K562 (cell line): ENCODE data around the gene STK11. TPM values are rescaled to one million over a fixed set of nuclear protein-coding genes. Genes with fewer than 3 reads are reported as not detected.

ENCODE experiments used
- ATAC-seq: fragments of 200-7000 bp; cut with Tn5 transposase; 3 replicates; pipeline ENCODE4 v1.9.1; 2020; ENCODE audit warnings: moderate library complexity
- BruUV-seq: library from RNA; stranded (reverse); fragments of 400-500 nt; replicated peaks from 2 replicates; lab custom pipeline; 2021; lab: Mats Ljungman, UMichigan
- CTCF ChIA-PET: fragments of 300-600 bp; formaldehyde crosslinking; extraction: SDS; loops from one replicate; lab custom pipeline; 2021; ENCODE audit warnings: low intra/inter-chr PET ratio; lab: Yijun Ruan, JAX
- POLR2A ChIA-PET: fragments of 300-600, 350-650 bp; sonication (Branson Sonifier 250); formaldehyde crosslinking; extraction: SDS; loops from one replicate; lab custom pipeline; 2021; ENCODE audit warnings: antibody characterized with exemption, inconsistent platforms; lab: Yijun Ruan, JAX
- DNase-seq, 4 experiments: peaks; one replicate each; pipeline versions ENCODE4 v3.0.0 to v3.0.0-alpha.2; 2011 to 2018; ENCODE audit warnings: low spot score in 3 of 4, mixed read lengths in 3 of 4; ENCODE audit errors: extremely low read depth in 1 of 4
- FAIRE-seq: peaks from 2 replicates; lab custom pipeline; 2011; peaks lifted over from hg19 to GRCh38; lab: Jason Lieb, UNC
- H2AFZ ChIP-seq: 2 replicates; pipeline ENCODE4 v1.6.0; 2011; ENCODE audit warnings: low read depth, low read length, control low read depth, inconsistent platforms
- H3K27ac ChIP-seq: fragments of 200-600 bp; 3 replicates; pipeline ENCODE4 v1.8.0; 2011; ENCODE audit warnings: low read depth, mild to moderate bottlenecking, control low read depth, inconsistent platforms, low read length, moderate library complexity, mixed read lengths; ENCODE audit errors: extremely low read depth
- H3K27me3 ChIP-seq, 2 experiments: fragments of 300-600 bp in 1 of 2; 2 replicates in 1 of 2; 3 replicates in 1 of 2; pipeline versions ENCODE4 v1.6.0 to v1.8.0; 2011; ENCODE audit warnings: inconsistent platforms in 2 of 2, low read length in 2 of 2, mild to moderate bottlenecking in 1 of 2, mixed read lengths in 1 of 2, moderate library complexity in 1 of 2; ENCODE audit not compliant: control insufficient read depth in 2 of 2, insufficient read depth in 2 of 2
- H3K36me3 ChIP-seq: fragments of 300-600 bp; 3 replicates; pipeline ENCODE4 v1.8.0; 2011; ENCODE audit warnings: mild to moderate bottlenecking, low read length, inconsistent platforms; ENCODE audit not compliant: control insufficient read depth, insufficient read depth
- H3K4me1 ChIP-seq, 2 experiments: fragments of 200-600 bp in 1 of 2; replicated peaks in 1 of 2; 2 replicates in 1 of 2; 3 replicates in 1 of 2; pipeline versions ENCODE4 v1.5.1 to v1.8.0; 2011; ENCODE audit warnings: inconsistent platforms in 2 of 2, low read length in 2 of 2, mild to moderate bottlenecking in 1 of 2, mixed read lengths in 1 of 2, moderate library complexity in 1 of 2; ENCODE audit not compliant: control insufficient read depth in 2 of 2, insufficient read depth in 2 of 2
- H3K4me2 ChIP-seq: 2 replicates; pipeline ENCODE4 v1.6.1; 2011; ENCODE audit warnings: low read length, control low read depth, inconsistent platforms, mixed read lengths; ENCODE audit not compliant: insufficient read depth
- H3K4me3 ChIP-seq: fragments of 200-600 bp; sonication (generic), shearing (Covaris generic); 2 replicates; pipeline ENCODE4 v1.5.1; 2016; ENCODE audit warnings: control low read depth, inconsistent platforms
- H3K79me2 ChIP-seq: fragments of 200-600 bp; 3 replicates; pipeline ENCODE4 v1.8.0; 2011; ENCODE audit warnings: low read length, inconsistent platforms; ENCODE audit not compliant: control insufficient read depth, insufficient read depth
- H3K9ac ChIP-seq, 2 experiments: 2 replicates each; pipeline versions ENCODE4 v1.6.0 to v1.6.1; 2011; ENCODE audit warnings: low read depth in 2 of 2, low read length in 2 of 2, control low read depth in 1 of 2, inconsistent platforms in 1 of 2, mild to moderate bottlenecking in 1 of 2, mixed read lengths in 1 of 2; ENCODE audit not compliant: insufficient read depth in 1 of 2
- H3K9me1 ChIP-seq: one replicate; pipeline ENCODE4 v1.6.0; 2011; ENCODE audit warnings: inconsistent platforms, mild to moderate bottlenecking, low read length, moderate library complexity; ENCODE audit not compliant: control insufficient read depth, insufficient read depth
- H3K9me3 ChIP-seq: replicated peaks from 2 replicates; pipeline ENCODE4 v1.5.1; 2011; ENCODE audit warnings: low read depth, low read length, inconsistent platforms; ENCODE audit not compliant: control insufficient read depth, insufficient read depth
- H4K20me1 ChIP-seq: replicated peaks from 2 replicates; pipeline ENCODE4 v1.6.1; 2011; ENCODE audit warnings: low read length, inconsistent platforms, mixed read lengths; ENCODE audit not compliant: control insufficient read depth, insufficient read depth
- HBP1 ChIP-seq: fragments of 450-650 bp; formaldehyde crosslinking; IDR thresholded peaks from 2 replicates; pipeline ENCODE4 v1.4.0; 2022; ENCODE audit warnings: missing genetic modification characterization
- HINFP ChIP-seq: fragments of 450-650 bp; conservative IDR thresholded peaks from 2 replicates; pipeline ENCODE4 v1.6.1; 2016; ENCODE audit warnings: missing genetic modification characterization, low read depth, mild to moderate bottlenecking, control low read depth, missing compliant biosample characterization
- MCM5 ChIP-seq: fragments of 450-650 bp; IDR thresholded peaks from 2 replicates; pipeline ENCODE4 v1.6.1; 2016; ENCODE audit warnings: low read depth
- MYNN ChIP-seq, 2 experiments: sonication (generic); formaldehyde crosslinking in 1 of 2; IDR thresholded peaks; 2 replicates each; pipeline versions ENCODE4 v1.5.0 to v1.6.1; 2016 to 2020; ENCODE audit warnings: antibody characterized with exemption in 1 of 2, missing genetic modification reagents in 1 of 2
- NCOR1 ChIP-seq: fragments of 450-650 bp; IDR thresholded peaks from 2 replicates; pipeline ENCODE4 v1.6.1; 2016; ENCODE audit warnings: mild to moderate bottlenecking, moderate library complexity
- PCBP1 ChIP-seq: fragments of 200-400 bp; formaldehyde crosslinking; IDR thresholded peaks from 2 replicates; pipeline ENCODE4 v1.6.1; 2018; ENCODE audit warnings: mild to moderate bottlenecking, low read depth, low read length; ENCODE audit not compliant: poor library complexity, severe bottlenecking
- STAG1 ChIP-seq: sonication (generic); formaldehyde crosslinking; IDR thresholded peaks from 2 replicates; pipeline ENCODE4 v1.5.0; 2020; ENCODE audit warnings: missing genetic modification reagents, borderline replicate concordance
- TAF1 ChIP-seq: IDR thresholded peaks from 2 replicates; pipeline ENCODE4 v1.6.1; 2011; ENCODE audit warnings: mild to moderate bottlenecking, low read length, moderate library complexity; ENCODE audit not compliant: insufficient read depth, control insufficient read depth, severe bottlenecking; ENCODE audit errors: extremely low read depth
- YY1 ChIP-seq, 3 experiments: IDR thresholded peaks; 2 replicates each; pipeline ENCODE4 v1.6.1; 2011; ENCODE audit warnings: low read length in 2 of 3, mild to moderate bottlenecking in 2 of 3, moderate library complexity in 2 of 3, borderline replicate concordance in 1 of 3, control low read depth in 1 of 3, low read depth in 1 of 3; ENCODE audit not compliant: insufficient read depth in 3 of 3, insufficient replicate concordance in 2 of 3, control insufficient read depth in 1 of 3, insufficient read length in 1 of 3; ENCODE audit errors: extremely low read depth in 1 of 3
- ZBTB2 ChIP-seq: fragments of 450-650 bp; IDR thresholded peaks from 2 replicates; pipeline ENCODE4 v1.6.1; 2016; ENCODE audit warnings: antibody characterized with exemption
- ZFP1 ChIP-seq: fragments of 450-650 bp; formaldehyde crosslinking; IDR thresholded peaks from 2 replicates; pipeline ENCODE4 v1.4.0; 2020; ENCODE audit warnings: mild to moderate bottlenecking, mixed read lengths
- ZNF3 ChIP-seq: fragments of 250-450 bp; sonication (Bioruptor Pico); IDR thresholded peaks from 2 replicates; pipeline ENCODE4 v1.5.0; 2021; ENCODE audit warnings: mild to moderate bottlenecking, moderate library complexity
- WGBS: fragments of 100-300 bp; shearing (Covaris generic); methylation state at CpG from one replicate; pipeline ENCODE4 v1.1.6; 2016; ENCODE audit warnings: low coverage, mixed read lengths; ENCODE audit not compliant: insufficient coverage; ENCODE audit errors: missing lambda C conversion rate; 5-methylcytosine and 5-hydroxymethylcytosine counted together
- in situ Hi-C: fragments of 300-500 bp; cut with MboI; formaldehyde crosslinking; loops from 4 replicates; pipeline ENCODE4 v1.15.0; 2018; ENCODE audit warnings: inconsistent platforms, mixed read lengths
- intact Hi-C: fragments of 100-400 bp; cut with micrococcal nuclease; formaldehyde crosslinking; loops from 2 replicates; pipeline ENCODE4 v1.14.2; 2022
- polyA plus RNA-seq, 8 experiments: library from polyadenylated mRNA; depleted of rRNA in 4 of 8; stranded (reverse) in 5 of 8; unstranded in 3 of 8; fragments of >200 nt; fragmentation: Nextera tagmentation in 2 of 8; fragmentation: Illumina TruSeq in 1 of 8; extraction: Ambion mirVana in 2 of 8; extraction: Trizol in 1 of 8; gene quantifications; 2 replicates each; pipeline versions ENCODE4 v1.2.1 to v1.2.3, GENCODE V29; 2011 to 2014; ENCODE audit warnings: inconsistent platforms in 1 of 8, missing spikeins in 1 of 8
- total RNA-seq, 7 experiments: library from RNA; depleted of rRNA in 6 of 7; stranded (reverse); fragments of >200 nt in 6 of 7; fragmentation: Illumina TruSeq in 2 of 7; extraction: Trizol in 2 of 7; gene quantifications; 2 replicates each; pipeline versions ENCODE4 v1.2.1 to v1.2.3, GENCODE V29; 2011 to 2021; ENCODE audit warnings: low replicate concordance in 1 of 7

STK11 gene
- total and polyA plus RNA-seq, 9 of the 15 experiments (the other 6 are each of a cell fraction or from before 2014, with no cell fraction given): 0.15 to 96.5 (median 31.7) TPM

- no peak for TF ChIP-seq TAF1
- TF ChIP-seq ZFP1 (CRISPR knock-in tag): no peak
- TF ChIP-seq ZBTB2: peak; percentile 42; the same call in 1 of the 2 replicates
These were observed 59.4 kb downstream of the STK11 start (continued) for GRCh38 chr19:1264801-1265614.

- ATAC-seq: no peak
- Histone ChIP-seq H3K4me3 (peak overlapping the region; percentile 59), H3K79me2 (peaks cover 29% of the 10 kb centered on the region), H4K20me1 (peaks cover 9% of the 10 kb centered on the region), H2AFZ (peak overlapping the region; percentile 80), H3K4me2 (peak overlapping the region; percentile 76), H3K27ac (peak overlapping the region; percentile 58; the same call in 2 of the 3 replicates), H3K27me3 (no peaks in the 10 kb centered on the region), H3K9me3 (no peaks in the 10 kb centered on the region), H3K36me3 (peaks cover 10% of the 10 kb centered on the region; the same call in 2 of the 3 replicates), H3K9ac (peak overlapping the region; percentile 36 to 87; a peak in 3 of 4 replicates), H3K4me1 (peaks cover 55 to 94% of the 10 kb centered on the region in 2 experiments), H3K9me1 (no peaks in the 10 kb centered on the region)
- ChIA-PET CTCF (interaction anchor here (1.3 to 3.3 kb wide), 2 partner anchors 13 to 22 kb away, joined by 5 to 51 read pairs; no protein-coding TSS in a partner anchor), POLR2A (interaction anchor here (0.6 to 2.3 kb wide), 4 partner anchors 9 to 267 kb away, joined by 3 to 11 read pairs (median 7); no protein-coding TSS in a partner anchor)
- in situ Hi-C loops: no loop called here
- FAIRE-seq: no peak
- 10% methylated on average over 19 of the region's 28 CpGs for WGBS
- intact Hi-C loops: loop anchor here (1.0 kb wide), 2 partner anchors 16 to 21 kb away; no protein-coding TSS in a partner anchor
- peak in 1 of 4 experiments; percentile 47 for DNase-seq
- BruUV-seq: no TSS peak
- TF ChIP-seq PCBP1 (no peak), ZNF3 (no peak), HINFP (tag) (no peak), NCOR1 (0 out of 2 replicates have a peak, but pooled peaks have one; percentile 8), YY1 (IDR thresholded peaks at IDR 0.05; ENCODE audit: borderline replicate concordance in 1 of 3, control insufficient read depth in 1 of 3, extremely low read depth in 1 of 3, insufficient read depth in 3 of 3, insufficient read length in 1 of 3, insufficient replicate concordance in 2 of 3, low read depth in 1 of 3, low read length in 2 of 3) (peak in 1 of 3 experiments; percentile 2), STAG1 (CRISPR knock-in tag) (no peak), HBP1 (CRISPR knock-in tag) (no peak), MYNN (IDR thresholded peaks at IDR 0.05) (0 out of 2 replicates have a peak, but pooled peaks have one; percentile 8), MYNN (CRISPR knock-in tag; IDR thresholded peaks at IDR 0.05) (no peak), MCM5 (no peak)
These were observed 60.1 kb downstream of the STK11 start for GRCh38 chr19:1265615-1266128.
